GM19099 (cell line): Measurements from ENCODE around the gene NDUFS6.

ENCODE experiments used
- POLR2A ChIP-seq: IDR thresholded peaks from 3 replicates; pipeline ENCODE4 v1.6.1; 2011; ENCODE audit warnings: low read depth; ENCODE audit not compliant: insufficient read length; ENCODE audit errors: extremely low read depth

The NDUFS6 gene

DNA sequence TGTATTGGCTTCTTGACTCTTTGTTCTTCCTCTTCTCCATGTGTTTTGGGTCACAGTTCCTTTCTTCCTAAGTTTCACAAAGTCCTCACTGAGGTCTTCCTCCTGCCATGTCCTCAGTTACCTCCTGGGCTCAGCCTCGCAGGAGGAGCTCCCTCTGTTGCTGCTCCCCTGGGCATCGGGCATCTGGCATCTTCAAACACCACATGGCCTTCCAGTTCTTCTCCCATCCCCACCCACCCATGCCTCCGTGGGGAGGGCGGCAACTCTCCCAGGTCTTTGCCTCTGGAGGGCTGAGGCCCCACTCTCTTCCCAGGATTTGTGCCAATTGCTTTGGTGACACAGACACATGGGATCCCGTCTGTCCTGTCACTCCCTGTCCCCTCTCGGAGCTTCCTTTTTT lies 24.4 kb upstream of the NDUFS6 start:
- TF ChIP-seq POLR2A, result no peak

DNA sequence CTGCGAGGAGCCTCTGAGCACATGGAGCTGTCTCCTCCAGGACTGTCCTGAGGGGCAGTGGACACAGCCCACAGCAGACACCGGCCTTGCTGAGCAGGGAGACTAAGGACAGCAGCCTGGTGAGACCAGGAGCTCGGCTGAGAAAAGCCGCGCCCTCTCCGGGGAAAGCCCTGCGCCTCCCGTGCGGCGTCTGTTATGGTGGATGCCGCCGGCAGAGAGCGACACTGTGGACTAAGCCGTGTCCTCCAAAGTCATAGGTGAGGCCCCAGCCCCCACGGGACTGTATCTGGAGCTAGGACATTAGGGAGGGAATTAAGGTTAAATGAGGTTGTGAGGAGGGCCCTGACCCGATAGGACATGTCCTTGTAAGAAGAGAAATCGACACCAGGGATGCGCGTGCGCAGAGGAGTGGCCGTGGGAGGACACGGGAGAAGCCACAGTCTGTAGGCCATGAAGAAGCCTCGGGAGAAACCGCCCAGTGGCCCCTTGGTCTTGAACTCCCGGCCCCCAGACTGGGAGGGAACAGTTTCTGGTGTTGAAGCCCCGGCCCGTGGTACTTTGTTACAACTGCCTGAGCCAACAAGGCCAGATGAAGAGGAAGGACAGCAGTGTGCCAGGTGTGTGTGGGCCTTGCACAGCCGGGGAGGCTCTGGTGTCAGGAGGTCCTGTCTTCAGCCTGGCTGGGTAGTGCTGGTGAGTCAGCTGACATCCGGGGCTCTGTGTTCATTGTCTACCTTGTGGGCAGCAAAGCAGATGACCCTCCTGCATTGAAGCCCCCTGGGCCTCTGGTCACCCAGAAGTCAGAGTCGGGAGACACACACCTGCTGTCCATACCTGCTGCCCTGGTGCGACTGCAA lies 23.7 kb upstream of the NDUFS6 start:
- TF ChIP-seq POLR2A, result no peak

DNA sequence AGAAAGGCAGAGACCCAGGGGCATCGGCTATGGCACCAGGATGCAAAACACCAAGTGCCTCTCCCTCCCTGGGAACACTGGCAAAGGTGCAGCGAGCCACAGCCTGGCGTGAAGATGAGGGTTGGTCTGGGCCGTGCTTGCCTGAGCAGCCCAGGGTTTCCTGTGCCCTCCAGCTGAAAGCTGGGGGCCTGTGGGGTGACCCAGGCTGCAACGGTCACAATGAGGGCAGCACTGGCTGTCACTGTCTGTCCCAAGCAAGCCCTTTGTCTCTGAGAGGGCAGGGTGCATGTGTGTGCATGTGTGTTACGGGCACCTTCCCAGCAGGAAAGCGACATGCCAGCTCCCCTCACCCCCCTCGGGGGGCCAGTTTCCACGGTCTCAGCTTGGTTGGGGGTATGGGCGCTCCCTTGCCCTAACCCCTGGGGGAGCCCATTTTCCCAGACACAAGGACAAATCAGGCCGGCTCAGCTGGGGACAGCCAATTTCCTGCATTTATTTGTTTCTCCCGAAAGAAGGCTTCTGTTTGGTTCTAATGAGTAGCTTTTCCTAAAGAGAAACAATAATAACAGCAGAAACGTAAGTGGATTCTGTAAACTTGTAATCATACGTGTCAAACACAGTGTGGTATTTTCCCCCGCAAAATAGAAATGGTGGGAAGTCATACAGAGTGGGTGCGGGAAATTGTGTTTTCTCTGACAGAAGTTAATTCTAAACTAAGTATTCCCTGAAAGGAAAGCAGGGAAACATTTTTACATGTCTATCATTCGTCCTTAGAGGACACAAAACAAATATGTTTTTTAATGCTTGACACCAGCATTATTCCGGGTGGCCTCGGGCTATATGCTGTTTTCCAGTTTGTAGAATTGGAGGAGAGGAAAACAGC lies 22.8 kb upstream of the NDUFS6 start:
- no peak for TF ChIP-seq POLR2A

DNA sequence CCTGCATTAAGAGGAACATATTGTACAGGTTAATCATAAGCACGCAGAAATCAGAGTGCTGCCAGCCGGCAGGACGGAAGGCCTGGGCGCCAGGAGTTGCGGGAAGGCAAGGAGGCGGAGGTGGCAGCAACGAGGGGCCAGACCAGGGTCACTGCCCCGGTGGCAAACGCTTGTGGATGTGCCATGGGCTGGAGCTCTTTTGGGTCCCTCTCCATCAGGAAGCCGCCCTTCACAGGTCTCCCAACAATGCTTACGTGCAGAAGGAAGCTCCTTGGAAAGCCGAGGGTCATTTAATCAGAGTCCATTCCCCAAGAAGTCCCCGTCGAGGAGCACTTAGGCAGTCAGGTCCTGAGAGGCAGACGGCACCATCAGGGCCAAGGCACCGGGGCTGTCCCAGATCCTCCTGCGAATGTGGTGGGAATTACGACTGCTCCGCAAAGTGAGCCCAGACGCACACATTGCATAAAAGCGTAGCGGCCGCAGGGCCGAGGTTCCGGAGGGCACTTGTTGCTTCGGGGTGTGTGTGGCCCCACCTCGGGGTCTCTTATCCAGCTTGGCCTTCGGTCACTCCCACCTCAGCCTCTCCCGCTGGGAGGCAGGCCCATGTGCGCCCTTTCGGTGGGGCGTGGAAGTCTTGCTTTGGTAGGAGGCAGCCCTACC lies 22.1 kb upstream of the NDUFS6 start:
- TF ChIP-seq POLR2A, result no peak

DNA sequence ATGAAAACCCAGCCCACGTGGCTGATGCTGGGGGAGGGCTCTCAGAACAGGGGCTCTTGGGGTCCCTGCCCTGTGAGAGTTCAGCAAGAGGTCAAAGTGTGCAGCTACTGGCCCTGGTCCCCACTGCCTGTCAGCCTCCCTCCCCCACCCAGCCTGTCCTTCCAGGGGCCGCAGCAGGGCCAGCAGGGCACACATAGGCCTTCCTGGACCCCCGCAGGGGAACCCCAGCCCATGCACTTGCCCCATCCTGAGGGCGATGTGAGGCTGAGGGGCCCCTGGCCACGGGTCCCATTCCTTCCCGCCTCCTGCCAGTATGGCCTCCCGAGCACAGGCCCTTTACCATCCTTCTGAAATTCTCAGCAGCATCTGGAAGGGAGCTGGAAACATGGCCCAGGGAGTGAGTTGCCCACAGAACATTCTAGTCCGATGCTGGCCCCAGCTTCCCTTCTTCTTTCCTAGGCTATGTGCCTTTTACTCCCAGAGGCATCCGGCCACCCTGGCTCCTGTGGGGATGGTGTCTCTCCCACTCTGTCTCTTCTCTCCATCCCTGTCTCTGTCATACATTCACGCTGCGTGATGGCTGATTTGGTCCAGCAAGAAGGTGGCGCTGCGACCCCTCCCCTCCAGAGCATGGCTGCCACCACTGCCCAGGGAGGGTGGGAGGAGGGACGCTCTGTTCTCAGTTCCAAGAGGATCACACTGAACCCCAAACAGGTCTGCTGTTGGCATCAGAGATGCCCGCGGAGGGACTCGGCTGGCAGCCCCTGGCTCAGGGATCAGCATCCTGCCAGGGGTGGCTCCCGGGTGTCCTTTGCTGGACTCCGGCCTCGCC lies 21.2 kb upstream of the NDUFS6 start:
- no peak for TF ChIP-seq POLR2A

DNA sequence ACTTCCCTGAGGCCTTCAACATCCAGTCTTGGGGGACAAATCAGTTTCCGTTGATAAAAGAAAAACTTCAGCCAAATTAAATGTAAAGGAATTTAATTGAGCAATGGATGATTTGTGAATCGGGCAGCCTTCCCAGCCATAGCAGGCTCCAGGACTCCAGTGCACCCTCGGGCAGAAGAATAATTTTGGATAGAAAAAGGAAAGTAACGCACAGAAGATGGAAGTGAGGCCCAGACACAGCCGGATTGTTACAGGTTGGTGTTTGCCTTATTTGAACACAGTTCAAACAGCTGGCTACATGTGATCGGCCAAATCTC lies 20.6 kb upstream of the NDUFS6 start:
- TF ChIP-seq POLR2A, result no peak

DNA sequence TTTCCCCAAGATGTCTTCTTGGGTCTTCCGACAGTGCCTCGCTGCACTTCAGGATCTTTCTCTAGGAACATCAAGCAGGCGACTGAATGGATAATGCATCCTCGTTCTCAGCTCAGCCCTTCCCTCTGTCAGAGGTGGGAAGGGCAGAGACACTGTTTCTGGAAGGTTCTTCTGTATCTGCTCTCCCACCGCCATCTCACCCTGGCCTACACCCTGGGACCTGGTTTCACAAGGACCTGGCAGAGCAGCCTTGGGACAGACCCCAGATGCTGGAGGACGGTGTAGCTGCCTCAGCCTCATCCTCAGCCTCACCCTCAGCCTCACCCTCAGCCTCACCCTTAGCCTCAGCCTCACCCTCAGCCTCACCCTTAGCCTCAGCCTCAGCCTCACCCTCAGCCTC lies 20.1 kb upstream of the NDUFS6 start:
- TF ChIP-seq POLR2A, result no peak

DNA sequence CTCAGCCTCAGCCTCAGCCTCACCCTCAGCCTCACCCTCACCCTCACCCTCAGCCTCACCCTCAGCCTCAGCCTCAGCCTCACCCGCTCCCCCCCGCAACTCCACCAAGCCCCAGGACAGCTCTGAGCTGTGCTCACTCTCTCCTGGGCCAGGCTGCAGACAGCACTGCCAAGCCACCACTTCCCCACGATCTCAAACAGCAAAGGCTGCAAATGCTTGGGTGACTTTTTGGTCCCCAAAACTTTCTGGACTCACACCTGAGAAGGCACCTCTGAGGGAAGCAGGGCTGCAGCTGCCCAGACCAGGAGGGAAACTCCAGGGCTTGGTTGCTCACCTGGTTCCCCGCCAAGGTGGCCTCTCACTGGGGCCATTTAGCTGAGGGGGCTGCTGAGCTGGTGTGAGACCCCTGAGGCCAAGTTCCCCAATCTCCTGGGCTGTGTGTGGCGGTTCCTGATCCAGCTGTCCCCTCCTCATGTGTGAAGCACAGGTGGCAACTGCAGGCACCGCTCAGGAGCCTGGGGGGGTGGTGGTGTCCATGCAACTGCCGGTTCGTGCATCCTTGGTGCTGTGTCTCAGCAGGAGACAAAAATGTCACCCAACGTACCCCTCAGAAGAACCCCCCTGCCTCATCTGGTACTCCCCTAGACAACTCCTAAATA lies 19.4 kb upstream of the NDUFS6 start:
- TF ChIP-seq POLR2A, result no peak

DNA sequence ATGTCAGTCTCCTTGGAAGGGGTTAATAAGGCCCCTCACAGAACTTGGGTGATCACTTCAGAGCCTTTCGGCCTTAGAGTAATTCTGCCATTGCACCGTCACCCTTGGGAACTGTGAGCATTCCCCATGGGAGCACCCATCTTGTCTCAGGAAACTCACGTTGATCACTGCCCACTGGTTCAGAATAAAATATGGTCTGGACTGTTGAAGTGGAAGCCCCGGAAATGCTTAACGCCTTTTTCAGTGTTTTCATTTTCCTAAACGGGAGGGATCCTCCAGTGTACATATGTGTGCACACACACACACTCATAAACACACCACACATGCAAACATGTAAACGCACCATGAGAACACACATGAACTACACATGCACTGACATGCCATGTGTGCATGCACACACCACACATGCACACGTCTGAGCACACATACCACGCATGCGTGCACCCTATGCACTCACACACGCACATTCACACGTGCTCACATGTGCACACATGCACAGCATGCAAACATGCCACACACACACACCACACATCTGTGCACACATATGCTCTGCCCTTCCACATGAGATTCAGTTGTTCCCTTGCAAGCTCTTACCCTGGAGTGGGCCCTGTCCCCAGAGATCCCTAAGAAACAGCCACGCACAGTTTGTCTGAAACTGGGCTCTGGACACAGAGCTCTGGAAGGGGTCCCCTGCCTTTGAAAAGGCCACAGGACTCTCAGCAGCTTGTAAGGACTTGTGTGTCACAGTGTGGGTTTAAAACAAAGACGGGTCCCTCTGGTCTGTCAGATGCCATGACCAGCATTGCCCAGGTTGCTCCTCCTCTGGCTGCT lies 18.6 kb upstream of the NDUFS6 start:
- peak; percentile 22 for TF ChIP-seq POLR2A

DNA sequence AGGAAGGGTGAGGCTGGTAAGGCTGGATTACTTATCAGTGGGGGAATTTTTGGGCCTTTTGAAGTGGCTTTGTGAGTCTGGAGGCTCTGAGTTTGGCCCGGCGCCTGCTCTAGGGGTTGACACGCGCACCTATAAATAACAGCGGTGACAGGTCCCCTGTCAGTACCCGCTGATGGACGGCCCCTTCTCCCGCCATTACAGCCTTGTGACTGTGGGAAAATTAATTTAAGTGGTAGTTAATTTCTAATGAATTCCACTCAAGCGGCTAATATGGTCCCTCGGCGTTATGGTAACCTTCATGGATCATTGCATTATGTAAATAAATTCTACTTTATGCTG lies 18.0 kb upstream of the NDUFS6 start:
- no peak for TF ChIP-seq POLR2A

DNA sequence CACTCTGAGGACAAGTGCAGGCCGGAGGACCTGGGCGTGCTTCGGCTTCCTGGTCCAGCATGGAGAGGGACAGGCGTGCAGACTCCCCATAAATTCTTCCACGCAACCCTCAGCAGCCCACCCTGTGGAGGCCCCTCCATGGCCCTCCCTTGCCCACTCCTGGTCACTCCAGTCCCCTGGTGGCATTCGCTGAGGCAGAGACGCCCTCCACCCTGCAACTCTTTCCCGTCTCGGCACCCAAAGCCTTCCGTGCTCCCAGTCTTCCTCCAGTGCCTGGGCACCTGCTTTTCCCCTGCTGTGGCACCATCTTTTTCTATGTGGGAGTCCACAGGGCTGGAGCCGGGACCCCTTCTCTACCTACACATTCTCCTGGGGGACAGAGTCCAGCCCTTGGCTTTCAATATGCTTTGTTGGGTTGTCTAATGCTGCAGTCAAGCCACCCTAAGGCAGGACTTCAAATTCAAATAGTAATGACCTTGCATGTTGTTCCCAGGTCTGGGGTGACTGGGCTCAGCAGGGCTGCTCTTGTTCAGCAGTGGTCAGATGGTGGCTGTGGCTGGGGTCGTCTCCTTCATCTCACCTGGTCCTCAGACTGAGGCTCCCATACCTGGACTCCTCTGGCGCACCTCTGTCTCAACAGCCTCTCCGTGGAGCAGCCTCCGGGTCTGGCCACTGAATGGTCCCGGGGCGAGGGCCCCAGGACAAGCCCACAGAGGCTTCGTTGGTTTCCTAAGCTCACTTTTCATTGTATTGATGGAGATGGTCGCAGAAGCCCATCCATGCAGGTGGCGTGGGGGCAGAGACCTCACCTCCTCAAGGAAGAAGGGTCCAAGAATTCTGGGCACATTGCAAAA lies 16.8 kb upstream of the NDUFS6 start:
- TF ChIP-seq POLR2A, result peak; percentile 24

DNA sequence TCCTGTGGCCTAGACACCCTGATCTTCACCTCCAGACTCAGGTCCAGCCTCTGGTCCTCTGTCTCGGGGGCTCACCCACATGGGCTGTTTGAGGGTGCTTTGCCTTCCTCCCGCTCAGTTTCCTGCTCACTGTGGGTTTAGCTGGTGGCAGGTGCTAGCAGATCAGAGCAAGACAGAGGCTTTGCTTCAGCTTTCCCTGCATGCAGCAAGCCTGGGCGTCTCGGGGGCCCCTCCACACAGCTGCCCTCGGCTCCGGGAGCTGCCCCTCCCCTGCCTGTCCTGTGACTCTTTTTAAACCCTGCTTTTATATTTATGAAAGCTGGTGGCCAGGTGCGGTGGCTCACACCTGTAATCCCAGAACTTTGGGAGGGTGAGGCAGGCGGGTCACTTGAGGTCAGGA lies 16.1 kb upstream of the NDUFS6 start:
- TF ChIP-seq POLR2A, result no peak

DNA sequence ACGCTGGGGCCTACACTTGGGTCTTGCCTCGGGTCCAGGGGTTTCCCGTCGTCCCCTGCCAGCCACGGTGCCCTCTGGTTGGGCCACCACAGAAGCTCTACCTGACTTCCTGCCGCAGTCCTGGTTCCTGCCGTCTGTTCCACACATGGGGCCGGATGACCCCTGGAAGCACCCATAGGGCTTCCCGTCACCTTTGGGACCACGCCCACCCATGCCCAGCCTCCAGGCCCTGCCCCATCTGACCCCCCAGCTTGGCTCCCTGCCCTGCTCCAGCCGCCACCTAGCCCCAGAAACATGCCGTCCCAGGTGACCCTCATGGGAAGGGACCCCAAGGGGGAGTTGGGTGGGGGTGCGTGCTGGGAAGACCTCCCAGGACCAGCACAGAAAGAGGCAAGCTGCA lies 15.2 kb upstream of the NDUFS6 start:
- no peak for TF ChIP-seq POLR2A
